Umbilical cord (tissue), 2 donors: ENCODE measurements around the gene SMC1B. TPM values are rescaled to one million over a fixed set of nuclear protein-coding genes. Genes with fewer than 3 reads are reported as not detected.
"Not testable (repeated sequence)": the region's sequence is repeated elsewhere in the genome, so short reads cannot be mapped to it uniquely, and the experiment has no call there.

Experiments used
- DNase-seq: peaks from one replicate; pipeline ENCODE4 v3.0.0-alpha.2; 2015; ENCODE audit warnings: low spot score
- total RNA-seq: library from RNA; depleted of rRNA; stranded (reverse); fragments of >200 nt; gene quantifications from one replicate; pipeline ENCODE4 v1.2.3, GENCODE V29; 2014; ENCODE audit warnings: low replicate concordance; ENCODE audit not compliant: insufficient read depth

Gene SMC1B
- total RNA-seq, 1 donor from 2014 or later, result 0.72 TPM

- DNase-seq, result no peak
These were observed 108.4 kb downstream of the SMC1B start for GRCh38 chr22:45304971-45305370.

- no peak for DNase-seq
These were observed 110.2 kb downstream of the SMC1B start for GRCh38 chr22:45303181-45303580.

- DNase-seq, result no peak
These were observed 110.6 kb downstream of the SMC1B start for GRCh38 chr22:45302751-45303150.

- no peak for DNase-seq
These were observed 114.4 kb downstream of the SMC1B start for GRCh38 chr22:45298934-45299505.

- no peak for DNase-seq
These were observed 116.6 kb downstream of the SMC1B start for GRCh38 chr22:45296628-45297297.

GRCh38 chr22:45295492-45295891, 117.9 kb downstream of the SMC1B start:
- DNase-seq, result no peak

- not testable (repeated sequence) for DNase-seq
These were observed 118.4 kb downstream of the SMC1B start for GRCh38 chr22:45295004-45295403.

Other genes starting within 250 kb of the SMC1B start
- gene NUP50, start 249.7 kb downstream of the SMC1B start, total RNA-seq, result 43.6 TPM
- gene KIAA0930, start 172.7 kb downstream of the SMC1B start, total RNA-seq, result 31.5 TPM
- gene UPK3A, start 128.7 kb downstream of the SMC1B start, total RNA-seq, result not detected
- gene FAM118A, start 103.7 kb downstream of the SMC1B start, total RNA-seq, result 32.5 TPM
- gene RIBC2, start 94 bp upstream of the SMC1B start, total RNA-seq, result not detected
- gene FBLN1, start 89.3 kb upstream of the SMC1B start, total RNA-seq, result 248 TPM